H54 (cell line): Measurements from ENCODE around the gene PCAT6.

Source experiments
- DNase-seq: peaks from one replicate; pipeline ENCODE4 v3.0.0; 2011; ENCODE audit warnings: low spot score, mixed read lengths; ENCODE audit not compliant: insufficient read length
- FAIRE-seq: peaks from 3 replicates; lab custom pipeline; 2011; peaks lifted over from hg19 to GRCh38; lab: Jason Lieb, UNC
- POLR2A ChIP-seq: IDR thresholded peaks from 2 replicates; pipeline ENCODE4 v1.6.1; 2011; ENCODE audit warnings: low read depth, mild to moderate bottlenecking, low read length

Gene PCAT6

GRCh38 chr1:202801175-202801574 is 9.6 kb upstream of the PCAT6 start:
- no peak for FAIRE-seq
- DNase-seq, result no peak
- TF ChIP-seq POLR2A, result no peak

GRCh38 chr1:202802034-202802433 is 8.7 kb upstream of the PCAT6 start:
- FAIRE-seq (no peak), DNase-seq (no peak)
- no peak for TF ChIP-seq POLR2A

- no peak for DNase-seq
Measured at GRCh38 chr1:202802998-202803932, 7.5 kb upstream of the PCAT6 start.

GRCh38 chr1:202804126-202804525 is 6.6 kb upstream of the PCAT6 start:
- FAIRE-seq, result no peak
- TF ChIP-seq POLR2A, result no peak
- DNase-seq, result no peak

More at GRCh38 chr1:202802998-202803932, 7.5 kb upstream of the PCAT6 start:
- no peak for TF ChIP-seq POLR2A
- peak; percentile 36 for FAIRE-seq

- FAIRE-seq (no peak), DNase-seq (no peak)
- TF ChIP-seq POLR2A, result no peak
Measured at GRCh38 chr1:202805886-202806844, 4.6 kb upstream of the PCAT6 start.

- FAIRE-seq (no peak), DNase-seq (no peak)
Measured at GRCh38 chr1:202806845-202807450, 3.8 kb upstream of the PCAT6 start.

GRCh38 chr1:202807451-202807925 is 3.3 kb upstream of the PCAT6 start:
- FAIRE-seq (no peak), DNase-seq (peak; percentile 70)
- 0 out of 2 replicates have a peak, but pooled peaks have one; percentile 22 for TF ChIP-seq POLR2A

More at GRCh38 chr1:202806845-202807450, 3.8 kb upstream of the PCAT6 start:
- 0 out of 2 replicates have a peak, but pooled peaks have one; percentile 28 for TF ChIP-seq POLR2A

- DNase-seq (peak; percentile 81), FAIRE-seq (no peak)
- TF ChIP-seq POLR2A, result peak; percentile 96
Measured at GRCh38 chr1:202807926-202808757, 2.6 kb upstream of the PCAT6 start, which contains the start of gene KDM5B. KDM5B (minus strand) TSS chr1:202808421; CDS start chr1:202808305, 116 bp downstream.

GRCh38 chr1:202809597-202810159 is 1.1 kb upstream of the PCAT6 start:
- DNase-seq (no peak), FAIRE-seq (no peak)
- TF ChIP-seq POLR2A, result no peak

GRCh38 chr1:202810193-202810614 is 550 bp upstream of the PCAT6 start:
- DNase-seq (no peak), FAIRE-seq (no peak)
- TF ChIP-seq POLR2A, result no peak

- DNase-seq, result no peak
- FAIRE-seq, result no peak
- TF ChIP-seq POLR2A, result no peak; the same call in 1 of the 2 replicates
Measured at GRCh38 chr1:202811296-202812175, 782 bp downstream of the PCAT6 start.
